C4-2B (cell line): ENCODE data around the gene INPP5D.

Experiments
- CTCF ChIP-seq: fragments of 450-650 bp; conservative IDR thresholded peaks from 2 replicates; pipeline ENCODE4 v1.5.1; 2017; ENCODE audit warnings: mild to moderate bottlenecking
- ZFX ChIP-seq: fragments of 450-650 bp; IDR thresholded peaks from 2 replicates; pipeline ENCODE4 v1.6.1; 2017

- TF ChIP-seq CTCF (no peak), ZFX (no peak)
Measured at GRCh38 chr2:233051241-233052149, 8.6 kb upstream of the INPP5D start.
